A549 (cell line): Measurements from ENCODE around the gene GUCA2A. TPM values are rescaled to one million over a fixed set of nuclear protein-coding genes. Genes with fewer than 3 reads are reported as not detected.

ENCODE experiments used
- ATAC-seq, 2 experiments: fragments of 200-7000 bp in 1 of 2; fragments of >200 bp in 1 of 2; cut with Nextera tagmentation in 1 of 2; cut with Tn5 transposase in 1 of 2; 3 replicates each; pipeline versions ENCODE4 v1.8.0 to v1.9.1; 2018 to 2020; ENCODE audit warnings: mild to moderate bottlenecking in 1 of 2, moderate library complexity in 1 of 2
- CTCF ChIA-PET: fragments of 300-600 bp; sonication (Branson Sonifier 250); formaldehyde crosslinking; extraction: SDS; loops from one replicate; lab custom pipeline; 2021; ENCODE audit warnings: antibody characterized with exemption, inconsistent platforms; lab: Yijun Ruan, JAX
- POLR2A ChIA-PET: fragments of 350-600 bp; formaldehyde crosslinking; extraction: SDS; loops from one replicate; lab custom pipeline; 2021; ENCODE audit warnings: antibody characterized with exemption, inconsistent platforms; lab: Yijun Ruan, JAX
- DNase-seq, 2 experiments: peaks; one replicate each; pipeline versions ENCODE4 v3.0.0 to v3.0.0-alpha.2; 2011 to 2016; ENCODE audit warnings: low read depth in 1 of 2, low spot score in 1 of 2
- FAIRE-seq: peaks from 2 replicates; lab custom pipeline; 2011; peaks lifted over from hg19 to GRCh38; lab: Jason Lieb, UNC
- H3K27ac ChIP-seq, 2 experiments: fragments of >200 bp; sonication (Bioruptor Twin); formaldehyde crosslinking; 3 replicates each; pipeline ENCODE4 v1.5.1; 2016 to 2017
- H3K4me1 ChIP-seq: fragments of >200 bp; sonication (Bioruptor Twin); formaldehyde crosslinking; 3 replicates; pipeline ENCODE4 v1.6.1; 2016
- H3K4me2 ChIP-seq: fragments of >200 bp; sonication (Bioruptor Twin); formaldehyde crosslinking; 3 replicates; pipeline ENCODE4 v1.6.1; 2016
- H3K4me3 ChIP-seq: fragments of >200 bp; sonication (Bioruptor Twin); formaldehyde crosslinking; 3 replicates; pipeline ENCODE4 v1.5.1; 2016
- H3K9me3 ChIP-seq: fragments of >200 bp; sonication (Bioruptor Twin); formaldehyde crosslinking; 3 replicates; pipeline ENCODE4 v1.6.1; 2016
- BCL3 ChIP-seq: fragments of >200 bp; sonication (Bioruptor Twin); formaldehyde crosslinking; IDR thresholded peaks from 3 replicates; pipeline ENCODE4 v1.6.1; 2016
- CBX8 ChIP-seq: fragments of 200-600 bp; sonication (generic); IDR thresholded peaks from 2 replicates; pipeline ENCODE4 v1.6.1; 2016
- CEBPB ChIP-seq, 2 experiments: fragments of >200 bp in 1 of 2; sonication (Bioruptor Twin) in 1 of 2; formaldehyde crosslinking in 1 of 2; IDR thresholded peaks; 2 replicates each; pipeline ENCODE4 v1.6.1; 2012 to 2016
- CHD4 ChIP-seq: fragments of 200-600 bp; sonication (generic); IDR thresholded peaks from 2 replicates; pipeline ENCODE4 v1.6.1; 2016; ENCODE audit warnings: antibody characterized with exemption, mild to moderate bottlenecking, borderline replicate concordance
- EHMT2 ChIP-seq: fragments of 200-600 bp; sonication (generic); IDR thresholded peaks from 2 replicates; pipeline ENCODE4 v1.6.1; 2016; ENCODE audit warnings: antibody characterized with exemption, low read depth, mild to moderate bottlenecking, moderate library complexity
- FOSL2 ChIP-seq, 2 experiments: fragments of 450-650 bp in 1 of 2; fragments of >200 bp in 1 of 2; sonication (Bioruptor Twin) in 1 of 2; formaldehyde crosslinking; IDR thresholded peaks; 2 replicates each; pipeline versions ENCODE4 v1.5.0 to v1.6.1; 2016 to 2020; ENCODE audit warnings: mild to moderate bottlenecking in 1 of 2, moderate library complexity in 1 of 2
- HEYL ChIP-seq: fragments of 250-450 bp; sonication (Bioruptor Pico); IDR thresholded peaks from 2 replicates; pipeline ENCODE4 v1.8.0; 2021; ENCODE audit warnings: mild to moderate bottlenecking, moderate library complexity
- HOXA7 ChIP-seq: fragments of 250-450 bp; sonication (Bioruptor Pico); IDR thresholded peaks from 2 replicates; pipeline ENCODE4 v1.5.0; 2020; ENCODE audit warnings: mild to moderate bottlenecking, moderate library complexity
- HOXB5 ChIP-seq: fragments of 250-450 bp; sonication (Bioruptor Pico); IDR thresholded peaks from 2 replicates; pipeline ENCODE4 v1.5.0; 2020; ENCODE audit warnings: mild to moderate bottlenecking, moderate library complexity
- MYC ChIP-seq: IDR thresholded peaks from 2 replicates; pipeline ENCODE4 v1.6.1; 2012; ENCODE audit warnings: mild to moderate bottlenecking, inconsistent platforms, low read length, improper control_type of control experiment, borderline replicate concordance
- NPAS2 ChIP-seq: fragments of 250-450 bp; sonication (Bioruptor Pico); IDR thresholded peaks from 2 replicates; pipeline ENCODE4 v1.8.0; 2022; ENCODE audit warnings: mild to moderate bottlenecking, moderate library complexity, borderline replicate concordance
- RARB ChIP-seq: fragments of 250-450 bp; sonication (Bioruptor Pico); IDR thresholded peaks from 2 replicates; pipeline ENCODE4 v1.8.0; 2021; ENCODE audit warnings: mild to moderate bottlenecking, moderate library complexity
- RNF2 ChIP-seq: fragments of 200-600 bp; sonication (generic); IDR thresholded peaks from 2 replicates; pipeline ENCODE4 v1.6.1; 2016; ENCODE audit warnings: low read depth, mild to moderate bottlenecking, antibody characterized with exemption, moderate library complexity, borderline replicate concordance
- SREBF2 ChIP-seq: fragments of 450-650 bp; IDR thresholded peaks from 2 replicates; pipeline ENCODE4 v1.6.1; 2014; ENCODE audit warnings: mild to moderate bottlenecking, moderate library complexity
- ZFP36 ChIP-seq: fragments of 450-650 bp; IDR thresholded peaks from 2 replicates; pipeline ENCODE4 v1.6.1; 2014; ENCODE audit warnings: borderline replicate concordance; ENCODE audit not compliant: partially characterized antibody
- ZNF302 ChIP-seq: fragments of 250-450 bp; sonication (Bioruptor Pico); IDR thresholded peaks from 2 replicates; pipeline ENCODE4 v1.9.0; 2021; ENCODE audit warnings: inconsistent platforms, mild to moderate bottlenecking, moderate library complexity
- WGBS: methylation state at CpG from one replicate; pipeline ENCODE4 v1.1.6; 2017; ENCODE audit errors: missing lambda C conversion rate; 5-methylcytosine and 5-hydroxymethylcytosine counted together
- polyA plus RNA-seq, 4 experiments: library from polyadenylated mRNA; depleted of rRNA in 3 of 4; stranded (reverse); fragments of >200 nt; fragmentation: RNase III in 1 of 4; extraction: RNeasy Plus Mini Kit Qiagen cat#74134 plus additional on column Dnase treatment in 1 of 4; gene quantifications; 2 replicates in 3 of 4; 3 replicates in 1 of 4; pipeline ENCODE4 v1.2.3, GENCODE V29; 2011 to 2017
- TF ChIP-seq, protein P1 (sequence below): fragments of >200 bp; sonication (Bioruptor Twin); formaldehyde crosslinking; IDR thresholded peaks from 2 replicates; pipeline ENCODE4 v1.6.1; 2016

GUCA2A gene
- polyA plus RNA-seq, 2 of the 4 experiments (the other 2 are of a cell fraction): not detected

DNA sequence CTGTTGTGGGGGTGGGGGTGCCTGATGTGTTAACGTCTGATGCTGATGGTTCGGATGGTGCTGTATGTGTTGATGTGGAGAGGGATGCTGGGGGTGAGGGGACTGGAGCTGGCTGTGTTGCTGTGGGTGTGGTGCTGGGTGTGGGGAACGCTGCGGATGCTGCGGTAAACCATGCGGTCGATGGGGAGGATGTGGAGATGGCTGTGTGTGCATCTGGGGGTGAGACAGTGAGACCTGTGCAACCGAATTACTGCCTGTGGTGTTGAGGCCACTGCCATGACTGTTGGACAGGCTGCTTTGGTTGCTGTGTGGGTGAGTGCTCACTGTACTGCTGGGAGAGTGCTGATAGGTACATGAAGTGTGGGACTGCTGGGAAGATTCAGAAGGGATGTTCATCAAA lies 26.8 kb upstream of the GUCA2A start:
- no peak overlapping the region for H3K27ac ChIP-seq
- H3K4me1 ChIP-seq: no peaks in the 10 kb centered on the region
- CTCF ChIA-PET: no interaction called here
- TF ChIP-seq NPAS2 (CRISPR knock-in tag): no peak
- no peak for TF ChIP-seq RARB (CRISPR knock-in tag)
- no peak for TF ChIP-seq CEBPB (IDR thresholded peaks at IDR 0.05)
- TF ChIP-seq RNF2: no peak
- TF ChIP-seq BCL3: no peak
- TF ChIP-seq CBX8: no peak
- TF ChIP-seq, all 56 proteins: peak for 0
- POLR2A ChIA-PET: no interaction called here
- Histone ChIP-seq H3K4me2 (no peak overlapping the region), H3K4me3 (no peak overlapping the region), H3K9me3 (no peaks in the 10 kb centered on the region)
- no peak for FAIRE-seq
- ATAC-seq: no peak
- WGBS: 93% methylated on average over 8 of the region's 8 CpGs
- no peak for DNase-seq

DNA sequence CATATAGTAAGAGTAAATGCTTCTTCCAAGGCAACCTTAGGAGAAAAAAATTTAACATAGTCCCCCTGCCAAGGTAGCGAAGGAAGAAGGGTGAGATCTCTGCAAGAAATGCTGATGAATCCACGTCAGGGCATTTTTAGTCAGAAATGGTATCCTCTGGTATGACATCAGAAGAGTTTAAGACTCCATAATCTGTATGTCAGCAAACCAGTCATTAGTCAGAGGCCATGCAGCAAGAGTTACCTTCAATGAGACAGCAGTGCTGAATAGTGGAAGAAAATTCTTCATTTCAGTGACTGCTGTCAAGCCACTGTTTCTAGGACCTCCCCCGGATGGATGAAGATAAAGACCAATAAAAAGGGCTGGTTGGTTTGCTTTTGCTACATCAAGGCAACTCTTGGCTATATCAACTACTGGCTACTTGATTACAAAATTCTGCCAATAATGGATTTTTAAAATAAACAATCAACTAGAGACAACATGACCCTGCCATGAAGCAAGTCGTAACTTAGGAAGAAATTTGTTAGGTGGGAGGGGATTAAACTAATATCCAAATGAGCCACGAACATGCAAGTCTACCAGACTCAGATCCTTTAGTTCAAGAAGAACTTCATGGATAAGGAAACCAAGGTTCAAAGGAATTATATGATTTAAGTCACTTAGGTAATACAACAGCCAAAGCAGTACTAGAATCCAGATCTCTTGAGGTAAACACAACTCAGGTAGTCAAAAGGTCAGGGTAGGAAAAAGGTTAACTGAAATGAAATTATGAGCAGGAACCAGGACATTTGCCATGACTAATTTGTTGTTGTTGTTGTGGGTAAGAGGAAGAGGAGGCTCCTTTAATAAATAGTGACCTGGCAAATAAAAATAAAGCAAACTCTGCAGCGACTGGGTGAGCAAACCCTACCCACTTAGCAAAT lies 25.6 kb upstream of the GUCA2A start:
- Histone ChIP-seq H3K4me1 (no peaks in the 10 kb centered on the region), H3K27ac (no peak overlapping the region), H3K9me3 (no peaks in the 10 kb centered on the region), H3K4me2 (no peak overlapping the region)
- CTCF ChIA-PET: no interaction called here
- WGBS: 86% methylated on average over 6 of the region's 6 CpGs
- POLR2A ChIA-PET: no interaction called here
- FAIRE-seq (no peak), ATAC-seq (no peak)
- no peak for TF ChIP-seq EHMT2
- TF ChIP-seq, protein P1, sequence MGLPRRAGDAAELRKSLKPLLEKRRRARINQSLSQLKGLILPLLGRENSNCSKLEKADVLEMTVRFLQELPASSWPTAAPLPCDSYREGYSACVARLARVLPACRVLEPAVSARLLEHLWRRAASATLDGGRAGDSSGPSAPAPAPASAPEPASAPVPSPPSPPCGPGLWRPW: no peak
- no peak for TF ChIP-seq RARB (CRISPR knock-in tag)
- no peak for TF ChIP-seq HEYL (CRISPR knock-in tag)
- TF ChIP-seq, all 56 proteins: peak for 0
- H3K4me3 ChIP-seq: no peak overlapping the region
- DNase-seq: no peak

- H3K4me3 ChIP-seq: no peak overlapping the region
- no peaks in the 10 kb centered on the region for H3K9me3 ChIP-seq
- DNase-seq (no peak), FAIRE-seq (no peak), ATAC-seq (no peak)
- no peak overlapping the region for H3K4me2 ChIP-seq
- no peaks in the 10 kb centered on the region for H3K4me1 ChIP-seq
- TF ChIP-seq ZNF302 (CRISPR knock-in tag): no peak
- 87% methylated on average over 3 of the region's 3 CpGs for WGBS
- ChIA-PET POLR2A (no interaction called here), CTCF (interaction anchor here (8.2 kb wide), 1 partner anchor 13 kb away, joined by 29 read pairs; no protein-coding TSS in a partner anchor)
- no peak overlapping the region for H3K27ac ChIP-seq
Measured at GRCh38 chr1:42186152-42186551, 21.6 kb upstream of the GUCA2A start.

GRCh38 chr1:42184616-42185015 lies 20.1 kb upstream of the GUCA2A start:
- H3K27ac ChIP-seq: no peak overlapping the region
- ATAC-seq: no peak
- ChIA-PET POLR2A (no interaction called here), CTCF (interaction anchor here (8.2 kb wide), 1 partner anchor 11 kb away, joined by 29 read pairs; no protein-coding TSS in a partner anchor)
- H3K4me2 ChIP-seq: no peak overlapping the region
- DNase-seq: no peak
- no peak for FAIRE-seq
- H3K4me3 ChIP-seq: no peak overlapping the region
- no peaks in the 10 kb centered on the region for H3K4me1 ChIP-seq
- no peaks in the 10 kb centered on the region for H3K9me3 ChIP-seq
- WGBS: 85% methylated on average over 3 of the region's 3 CpGs
- TF ChIP-seq HOXA7 (CRISPR knock-in tag) (no peak), ZFP36 (no peak), MYC (no peak), CHD4 (no peak), HOXB5 (no peak), SREBF2 (no peak), FOSL2 (IDR thresholded peaks at IDR 0.05) (no peak), FOSL2 (CRISPR knock-in tag; IDR thresholded peaks at IDR 0.05) (no peak)
